ENCODE data around the gene TSEN2.

TSEN2 gene

GRCh38 chr3:12487786-12488185, 3.5 kb downstream of the TSEN2 start:
- H3K4me3 ChIP-seq (ENCODE audit: low read length): no peak overlapping the region
- no peak for TF ChIP-seq CTCF (IDR thresholded peaks at IDR 0.05; ENCODE audit: insufficient read depth, low read depth, low read length, missing control alignments)
- no peak for DNase-seq (ENCODE audit: low read depth)

GRCh38 chr3:12489368-12489767, 5.1 kb downstream of the TSEN2 start:
- DNase-seq (ENCODE audit: low read depth): no peak
- no peak overlapping the region for H3K4me3 ChIP-seq (ENCODE audit: low read length)

GRCh38 chr3:12489832-12490231, 5.6 kb downstream of the TSEN2 start:
- TF ChIP-seq CTCF (IDR thresholded peaks at IDR 0.05; ENCODE audit: insufficient read depth, low read depth, low read length, missing control alignments): no peak
- no peak for DNase-seq (ENCODE audit: low read depth)

More at GRCh38 chr3:12489368-12489767, 5.1 kb downstream of the TSEN2 start:
- TF ChIP-seq CTCF (IDR thresholded peaks at IDR 0.05; ENCODE audit: insufficient read depth, low read depth, low read length, missing control alignments): no peak

GRCh38 chr3:12490547-12490946, 6.3 kb downstream of the TSEN2 start:
- TF ChIP-seq CTCF (IDR thresholded peaks at IDR 0.05; ENCODE audit: insufficient read depth, low read depth, low read length, missing control alignments): no peak
- H3K4me3 ChIP-seq (ENCODE audit: low read length): no peak overlapping the region
- no peak for DNase-seq (ENCODE audit: low read depth)

More at GRCh38 chr3:12489832-12490231, 5.6 kb downstream of the TSEN2 start:
- H3K4me3 ChIP-seq (ENCODE audit: low read length): no peak overlapping the region

- no peak for TF ChIP-seq CTCF (IDR thresholded peaks at IDR 0.05; ENCODE audit: insufficient read depth, low read depth, low read length, missing control alignments)
- H3K4me3 ChIP-seq (ENCODE audit: low read length): no peak overlapping the region
- DNase-seq (ENCODE audit: low read depth): no peak
Measured at GRCh38 chr3:12495749-12496452, 11.6 kb downstream of the TSEN2 start.

GRCh38 chr3:12496453-12496761, 12.1 kb downstream of the TSEN2 start:
- DNase-seq (ENCODE audit: low read depth): no peak

More at GRCh38 chr3:12496453-12496761, 12.1 kb downstream of the TSEN2 start:
- H3K4me3 ChIP-seq (ENCODE audit: low read length): no peak overlapping the region
- TF ChIP-seq CTCF (IDR thresholded peaks at IDR 0.05; ENCODE audit: insufficient read depth, low read depth, low read length, missing control alignments): no peak
